GM12892 (cell line): Measurements from ENCODE around the gene ZBTB8OS.

Experiments used
- POLR2A ChIP-seq: IDR thresholded peaks from 2 replicates; pipeline ENCODE4 v1.6.1; 2011; ENCODE audit warnings: low read depth, low read length, control low read depth
- TAF1 ChIP-seq: IDR thresholded peaks from 2 replicates; pipeline ENCODE4 v1.6.1; 2011; ENCODE audit warnings: low read depth, mild to moderate bottlenecking, control low read depth, low read length, borderline replicate concordance

DNA sequence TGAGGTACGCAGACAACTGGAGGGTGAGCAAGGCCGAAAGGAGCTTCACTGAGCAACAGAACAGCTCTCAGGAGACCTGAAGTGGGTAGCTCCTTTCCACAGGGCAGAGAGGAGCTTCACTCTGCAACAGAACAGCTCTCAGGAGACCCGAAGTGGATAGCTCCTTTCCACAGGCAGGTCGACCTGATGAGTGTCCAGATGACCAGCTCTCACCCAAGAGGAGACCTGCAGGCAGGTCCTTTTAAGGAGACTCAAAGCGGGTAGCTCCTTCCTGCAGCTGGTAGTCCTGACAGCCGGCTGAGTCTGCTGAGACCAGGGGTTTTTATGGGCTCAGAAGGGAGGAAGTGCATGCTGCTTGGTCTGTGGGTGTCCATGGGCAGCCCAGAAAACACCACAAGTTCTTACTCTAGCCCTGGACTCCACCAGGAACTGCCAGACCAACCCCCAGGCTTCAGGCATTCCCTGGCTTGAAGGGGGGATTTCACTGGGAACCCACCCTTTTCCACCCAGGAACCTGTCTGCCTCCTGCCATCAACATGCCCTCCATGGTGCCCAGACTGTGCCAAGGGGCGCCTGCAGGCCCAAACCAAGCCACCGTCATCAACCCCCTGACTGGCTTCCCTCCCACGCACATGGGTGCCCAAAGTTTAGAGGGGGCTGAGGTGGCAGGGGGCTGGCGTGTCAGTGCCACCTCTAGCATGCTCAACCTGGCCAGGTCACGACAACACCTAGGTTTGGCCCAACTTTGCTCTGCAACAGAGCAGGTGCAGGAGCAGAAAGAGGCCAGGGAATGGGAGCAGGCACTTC lies 43.6 kb downstream of the ZBTB8OS start:
- TF ChIP-seq TAF1 (no peak), POLR2A (no peak)
